ACC112 (cell line): ENCODE results near the gene CTSS.
A peak's percentile ranks its signal among the peaks of the same experiment; 100 is the strongest.

Source experiments
- H2AFZ ChIP-seq: fragments of 200-600 bp; sonication (generic); one replicate; pipeline ENCODE4 v1.6.0; 2017; ENCODE audit warnings: antibody characterized with exemption, low read length; ENCODE audit not compliant: unreplicated experiment
- H3K27ac ChIP-seq: fragments of 200-600 bp; sonication (generic); 2 replicates; pipeline ENCODE4 v1.5.1; 2014; ENCODE audit warnings: low read depth, mild to moderate bottlenecking, antibody characterized with exemption, low read length, moderate library complexity
- H3K27me3 ChIP-seq: fragments of 200-600 bp; sonication (generic); 2 replicates; pipeline ENCODE4 v1.6.1; 2014; ENCODE audit warnings: mild to moderate bottlenecking, antibody characterized with exemption, low read length, moderate library complexity, mixed read lengths; ENCODE audit not compliant: insufficient read depth
- H3K36me3 ChIP-seq: fragments of 200-600 bp; sonication (generic); 2 replicates; pipeline ENCODE4 v1.6.1; 2016; ENCODE audit warnings: mild to moderate bottlenecking, antibody characterized with exemption, low read length, moderate library complexity, mixed read lengths; ENCODE audit not compliant: insufficient read depth
- H3K4me1 ChIP-seq: fragments of 200-600 bp; sonication (generic); one replicate; pipeline ENCODE4 v1.6.1; 2016; ENCODE audit warnings: low read length, mixed read lengths; ENCODE audit not compliant: insufficient read depth, unreplicated experiment, control insufficient read depth
- H3K4me3 ChIP-seq: fragments of 200-600 bp; sonication (generic); 2 replicates; pipeline ENCODE4 v1.5.1; 2014; ENCODE audit warnings: mild to moderate bottlenecking, low read depth, low read length
- H3K79me2 ChIP-seq: fragments of 200-600 bp; sonication (generic); one replicate; pipeline ENCODE4 v1.6.0; 2016; ENCODE audit warnings: low read length; ENCODE audit not compliant: control insufficient read depth, unreplicated experiment, insufficient read depth

CTSS gene

GRCh38 chr1:150706091-150706490, 59.5 kb downstream of the CTSS start:
- Histone ChIP-seq H3K27ac (no peak overlapping the region), H3K27me3 (no peaks in the 10 kb centered on the region), H3K36me3 (no peaks in the 10 kb centered on the region), H2AFZ (no peak overlapping the region), H3K4me3 (no peak overlapping the region), H3K4me1 (no peaks in the 10 kb centered on the region), H3K79me2 (no peaks in the 10 kb centered on the region)

DNA sequence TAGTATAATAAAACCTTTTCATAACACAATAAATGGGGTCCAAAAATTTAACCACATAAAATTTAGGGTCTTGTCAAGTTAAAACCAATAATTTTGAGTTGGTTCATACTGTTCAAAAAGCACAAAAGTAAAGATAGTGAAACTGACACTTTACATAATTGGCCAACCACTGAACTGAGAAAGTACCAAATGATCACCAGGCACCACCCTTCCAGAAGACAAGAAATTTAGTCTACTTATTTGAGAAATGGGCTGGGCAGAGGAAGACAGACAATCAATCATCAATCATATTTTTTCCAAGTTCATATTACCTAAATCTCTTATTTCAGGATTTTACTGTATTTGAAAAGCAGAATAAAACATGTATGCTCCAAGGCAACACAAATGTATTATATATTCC, 62.2 kb downstream of the CTSS start:
- Histone ChIP-seq H3K79me2 (no peaks in the 10 kb centered on the region), H3K36me3 (no peaks in the 10 kb centered on the region), H3K27me3 (no peaks in the 10 kb centered on the region), H3K4me1 (no peaks in the 10 kb centered on the region), H3K27ac (no peak overlapping the region), H2AFZ (no peak overlapping the region), H3K4me3 (no peak overlapping the region)

DNA sequence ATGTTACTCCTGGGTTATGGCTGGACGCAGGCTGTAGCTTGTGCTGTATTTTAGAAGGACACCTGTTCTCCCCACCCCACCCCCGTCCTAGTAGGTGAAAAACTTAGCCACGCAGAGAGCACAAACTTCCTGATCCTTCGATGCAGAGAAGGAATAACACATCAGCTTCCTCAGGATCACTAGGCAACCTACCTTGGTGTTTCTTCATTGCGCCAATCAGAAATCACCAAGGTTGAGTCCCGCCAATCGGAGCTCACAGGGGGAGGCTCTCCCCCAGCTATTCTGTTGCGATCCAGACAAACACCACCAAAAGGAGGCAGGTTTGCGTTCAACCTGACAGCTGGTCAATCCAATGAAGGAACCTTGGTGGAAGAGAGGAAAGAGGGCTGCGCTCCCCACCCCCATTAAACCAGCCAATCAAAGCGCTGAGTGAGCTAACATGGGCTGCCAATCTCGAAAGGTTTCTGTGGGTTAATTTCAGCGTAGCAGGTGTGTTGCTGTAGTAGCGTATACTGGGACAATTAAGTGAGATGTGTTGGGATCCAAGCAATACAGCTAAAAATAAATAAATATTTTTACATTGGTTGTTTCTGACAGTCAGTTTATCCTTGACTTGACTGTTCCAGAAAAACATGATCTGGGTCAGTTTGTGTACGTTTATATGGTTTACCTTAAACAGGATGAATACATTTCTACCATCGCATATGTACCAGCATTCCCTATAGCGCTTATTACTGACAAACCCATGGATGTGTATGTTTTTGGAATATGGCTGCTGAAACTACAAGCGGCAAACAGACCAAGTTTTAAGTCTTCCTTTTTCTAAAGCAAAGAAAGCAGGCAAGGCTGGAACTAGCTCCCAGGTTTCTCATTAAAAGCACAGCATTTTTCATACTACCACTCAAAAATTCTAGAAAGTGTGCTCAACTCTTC, 68.3 kb downstream of the CTSS start, which contains the start of gene GOLPH3L:
Gene GOLPH3L (minus strand): TSS at position 160 of the 933 bp plus-strand sequence. CDS start 2,316 bp downstream, outside the sequence.
- Histone ChIP-seq H3K4me3 (peak within 1 kb of the TSS; percentile 77), H2AFZ (peak within 1 kb of the TSS; percentile 88), H3K79me2 (peaks cover 8% of the 10 kb centered on the region), H3K36me3 (peaks cover 19% of the 10 kb centered on the region), H3K27me3 (no peaks in the 10 kb centered on the region), H3K4me1 (peaks cover 7% of the 10 kb centered on the region), H3K27ac (peak within 1 kb of the TSS; percentile 25; the same call in 1 of the 2 replicates)

DNA sequence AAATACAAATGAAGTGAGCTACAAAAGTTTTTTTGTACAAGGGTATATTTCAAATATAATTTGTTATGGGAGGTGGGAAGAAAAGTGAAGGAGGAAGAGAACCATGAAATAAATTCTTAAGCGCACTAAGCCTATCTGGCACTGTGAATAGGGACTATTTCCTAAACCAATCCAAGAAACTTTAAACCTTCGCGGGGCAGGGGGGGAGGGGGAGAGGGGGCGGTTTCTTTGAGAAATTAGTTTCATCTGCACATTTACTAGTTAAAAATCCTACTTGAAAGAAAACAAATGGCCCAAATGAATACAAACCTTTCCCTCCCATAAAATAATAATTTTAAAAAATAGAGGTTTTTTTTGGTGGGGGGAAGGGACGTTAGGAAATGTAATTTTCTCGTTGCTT, 69.0 kb downstream of the CTSS start:
- Histone ChIP-seq H3K4me1 (peaks cover 7% of the 10 kb centered on the region), H3K27me3 (no peaks in the 10 kb centered on the region), H3K4me3 (peak overlapping the region; percentile 77), H3K36me3 (peaks cover 22% of the 10 kb centered on the region), H3K79me2 (peaks cover 8% of the 10 kb centered on the region), H2AFZ (peak overlapping the region; percentile 9), H3K27ac (no peak overlapping the region)

DNA sequence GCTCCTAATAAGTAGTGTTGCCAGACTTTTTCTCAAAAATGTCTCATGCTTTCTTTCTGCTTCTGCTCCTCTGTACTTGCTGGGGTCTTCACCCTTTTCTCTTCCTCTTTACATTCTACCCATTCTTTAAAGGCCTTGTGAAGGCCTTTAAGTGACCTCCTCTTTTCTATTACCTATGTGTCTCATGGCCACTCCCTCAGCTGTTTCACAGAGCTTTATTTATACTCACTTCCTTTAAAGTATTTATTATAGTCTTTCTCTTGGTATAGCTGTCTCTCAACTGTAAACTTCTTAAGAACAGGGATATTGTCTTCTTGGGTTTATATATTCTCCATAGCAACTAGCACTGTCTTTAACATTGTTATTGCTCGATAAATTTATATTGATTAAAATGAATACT, 69.4 kb downstream of the CTSS start:
- Histone ChIP-seq H3K27me3 (no peaks in the 10 kb centered on the region), H3K4me3 (peak overlapping the region; percentile 77), H3K27ac (peak overlapping the region; percentile 25; the same call in 1 of the 2 replicates), H3K79me2 (peaks cover 8% of the 10 kb centered on the region), H3K4me1 (peaks cover 7% of the 10 kb centered on the region), H3K36me3 (peaks cover 22% of the 10 kb centered on the region), H2AFZ (no peak overlapping the region)

DNA sequence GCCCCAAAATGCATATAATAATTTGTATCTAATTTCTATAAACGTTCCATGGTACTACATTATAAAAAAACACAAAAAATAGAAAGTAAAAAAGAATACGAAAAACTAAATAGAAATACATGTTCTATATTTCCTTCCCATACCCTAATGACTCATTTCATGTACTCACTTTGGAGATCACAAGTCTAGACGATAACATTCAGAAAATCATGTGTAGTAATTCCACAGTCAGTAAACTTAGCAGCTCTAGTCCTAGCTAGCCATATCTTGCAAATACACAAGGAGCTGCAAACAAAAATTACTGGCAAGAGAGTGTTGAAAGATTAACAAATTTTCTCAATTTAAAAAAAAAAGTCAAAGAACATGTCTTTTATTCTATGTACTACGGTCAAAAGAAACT, 70.0 kb downstream of the CTSS start:
- peaks cover 7% of the 10 kb centered on the region for H3K4me1 ChIP-seq
- no peak overlapping the region for H3K27ac ChIP-seq
- H3K4me3 ChIP-seq: peak overlapping the region; percentile 77
- no peak overlapping the region for H2AFZ ChIP-seq
- no peaks in the 10 kb centered on the region for H3K27me3 ChIP-seq
- peaks cover 22% of the 10 kb centered on the region for H3K36me3 ChIP-seq
- peaks cover 8% of the 10 kb centered on the region for H3K79me2 ChIP-seq

GRCh38 chr1:150692720-150693119, 72.9 kb downstream of the CTSS start:
- no peaks in the 10 kb centered on the region for H3K27me3 ChIP-seq
- no peak overlapping the region for H3K4me3 ChIP-seq
- H3K27ac ChIP-seq: peak overlapping the region; percentile 15; the same call in 1 of the 2 replicates
- peaks cover 14% of the 10 kb centered on the region for H3K4me1 ChIP-seq
- no peak overlapping the region for H2AFZ ChIP-seq
- peaks cover 22% of the 10 kb centered on the region for H3K36me3 ChIP-seq
- peaks cover 8% of the 10 kb centered on the region for H3K79me2 ChIP-seq

GRCh38 chr1:150688763-150689162, 76.8 kb downstream of the CTSS start:
- no peak overlapping the region for H2AFZ ChIP-seq
- no peaks in the 10 kb centered on the region for H3K79me2 ChIP-seq
- H3K36me3 ChIP-seq: peaks cover 12% of the 10 kb centered on the region
- H3K4me3 ChIP-seq: no peak overlapping the region
- peaks cover 14% of the 10 kb centered on the region for H3K4me1 ChIP-seq
- H3K27ac ChIP-seq: no peak overlapping the region
- H3K27me3 ChIP-seq: no peaks in the 10 kb centered on the region

- Histone ChIP-seq H3K36me3 (no peaks in the 10 kb centered on the region; the same call in 1 of the 2 replicates), H3K4me1 (peaks cover 7% of the 10 kb centered on the region), H2AFZ (no peak overlapping the region), H3K79me2 (no peaks in the 10 kb centered on the region), H3K27me3 (no peaks in the 10 kb centered on the region), H3K4me3 (no peak overlapping the region), H3K27ac (no peak overlapping the region)
These were observed 79.3 kb downstream of the CTSS start for GRCh38 chr1:150686275-150686674.

GRCh38 chr1:150683914-150684313, 81.7 kb downstream of the CTSS start:
- Histone ChIP-seq H3K4me1 (peaks cover 3% of the 10 kb centered on the region), H2AFZ (no peak overlapping the region), H3K79me2 (no peaks in the 10 kb centered on the region), H3K4me3 (no peak overlapping the region), H3K27ac (no peak overlapping the region), H3K36me3 (peaks cover 1% of the 10 kb centered on the region; the same call in 1 of the 2 replicates), H3K27me3 (no peaks in the 10 kb centered on the region)
